CD8-positive, alpha-beta memory T cell (primary cell): Measurements from ENCODE around the gene NRARP. TPM values are rescaled to one million over a fixed set of nuclear protein-coding genes. Genes with fewer than 3 reads are reported as not detected.

ENCODE experiments used
- CTCF ChIA-PET: fragments of 350-600 bp; sonication (Branson Sonifier 250); formaldehyde crosslinking; loops from one replicate; lab custom pipeline; 2021; ENCODE audit warnings: antibody characterized with exemption; lab: Charles Lee
- POLR2A ChIA-PET: fragments of 350-600 bp; sonication (Branson Sonifier 250); formaldehyde crosslinking; loops from one replicate; lab custom pipeline; 2021; ENCODE audit warnings: antibody characterized with exemption; lab: Charles Lee
- DNase-seq, 5 donors: peaks; one replicate each; pipeline versions ENCODE4 v3.0.0 to v3.0.0-alpha.2; 2020 to 2022; ENCODE audit warnings: mixed read lengths in 1 of 5
- H3K27ac ChIP-seq: one replicate; pipeline ENCODE4 v1.7.0; 2013; ENCODE audit warnings: low read depth, mild to moderate bottlenecking, low read length, moderate library complexity
- H3K27me3 ChIP-seq: 2 replicates; pipeline ENCODE4 v1.7.0; 2013; ENCODE audit warnings: low read length, mild to moderate bottlenecking; ENCODE audit not compliant: insufficient read depth, poor library complexity, severe bottlenecking
- H3K36me3 ChIP-seq: 2 replicates; pipeline ENCODE4 v1.7.0; 2013; ENCODE audit warnings: mild to moderate bottlenecking, low read length, moderate library complexity; ENCODE audit not compliant: insufficient read depth
- H3K4me1 ChIP-seq: 2 replicates; pipeline ENCODE4 v1.7.0; 2013; ENCODE audit warnings: mild to moderate bottlenecking, low read length, moderate library complexity; ENCODE audit not compliant: insufficient read depth
- H3K4me3 ChIP-seq: 2 replicates; pipeline ENCODE4 v1.7.0; 2013; ENCODE audit warnings: mild to moderate bottlenecking, low read length
- H3K9me3 ChIP-seq: 2 replicates; pipeline ENCODE4 v1.7.0; 2013; ENCODE audit warnings: mild to moderate bottlenecking, low read length
- H3K27ac Mint-ChIP-seq, 8 donors: one replicate each; pipeline ENCODE4 v1.8.0; 2020 to 2021; ENCODE audit warnings: mixed read lengths in 8 of 8, mild to moderate bottlenecking in 6 of 8, inconsistent platforms in 3 of 8, moderate library complexity in 3 of 8
- H3K27me3 Mint-ChIP-seq, 2 donors: one replicate each; pipeline ENCODE4 v1.8.0; 2020 to 2021; ENCODE audit warnings: mixed read lengths in 2 of 2, mild to moderate bottlenecking in 1 of 2, moderate library complexity in 1 of 2
- H3K36me3 Mint-ChIP-seq, 3 donors: one replicate each; pipeline ENCODE4 v1.8.0; 2020 to 2021; ENCODE audit warnings: mixed read lengths in 3 of 3, inconsistent platforms in 1 of 3, mild to moderate bottlenecking in 1 of 3
- H3K4me1 Mint-ChIP-seq, 3 donors: one replicate each; pipeline ENCODE4 v1.8.0; 2020 to 2021; ENCODE audit warnings: mixed read lengths in 3 of 3, inconsistent platforms in 1 of 3, mild to moderate bottlenecking in 1 of 3
- H3K4me3 Mint-ChIP-seq, 7 donors: one replicate each; pipeline ENCODE4 v1.8.0; 2020 to 2021; ENCODE audit warnings: mixed read lengths in 7 of 7, mild to moderate bottlenecking in 6 of 7, moderate library complexity in 4 of 7, inconsistent platforms in 2 of 7
- H3K9me3 Mint-ChIP-seq, 5 donors: one replicate each; pipeline ENCODE4 v1.8.0; 2020 to 2022; ENCODE audit warnings: mixed read lengths in 5 of 5, mild to moderate bottlenecking in 3 of 5, moderate library complexity in 2 of 5, inconsistent platforms in 1 of 5
- polyA plus RNA-seq: library from polyadenylated mRNA; unstranded; fragments of 300-500 nt; fragmentation: Illumina TruSeq; gene quantifications from one replicate; pipeline ENCODE4 v1.2.3, GENCODE V29; 2021
- total RNA-seq, 2 experiments: library from RNA; stranded (reverse); gene quantifications; one replicate each; pipeline ENCODE4 v1.2.3, GENCODE V29; 2021

NRARP gene
- total and polyA plus RNA-seq, 3 experiments from 2014 or later = 1.9 to 2.3 TPM; not detected in 1

- Histone ChIP-seq H3K9me3 (no peaks in the 10 kb centered on the region), H3K4me3 (no peak overlapping the region), H3K27ac (no peak overlapping the region), H3K36me3 (no peaks in the 10 kb centered on the region), H3K4me1 (peaks cover 18% of the 10 kb centered on the region), H3K27me3 (no peaks in the 10 kb centered on the region)
- peak overlapping the region in 3 of 8 donors; percentile 51 to 81 (median 61) for H3K27ac Mint-ChIP-seq
- no peak for DNase-seq
- ChIA-PET CTCF (interaction anchor here (1.4 to 6.2 kb wide), 5 partner anchors 16 to 167 kb away, joined by 5 to 43 read pairs (median 7); partner anchors contain the start of genes EXD3, NOXA1 and TUBB4B), POLR2A (interaction anchor here (5.4 kb wide), 1 partner anchor 15 kb away, joined by 83 read pairs; the partner anchor contains the start of gene TUBB4B)
- H3K4me1 Mint-ChIP-seq = peaks cover 9 to 25% (median 16%) of the 10 kb centered on the region in 3 donors
- peaks cover 0 to 33% (median 2%) of the 10 kb centered on the region in 3 donors for H3K36me3 Mint-ChIP-seq
- no peaks in the 10 kb centered on the region for H3K27me3 Mint-ChIP-seq
- peak overlapping the region; percentile 86 to 93 (median 88) for H3K4me3 Mint-ChIP-seq
- no peaks in the 10 kb centered on the region for H3K9me3 Mint-ChIP-seq
Measured at GRCh38 chr9:137256856-137257255, 45.2 kb downstream of the NRARP start.

GRCh38 chr9:137256362-137256761, 45.7 kb downstream of the NRARP start:
- peaks cover 8 to 25% (median 11%) of the 10 kb centered on the region in 3 donors for H3K4me1 Mint-ChIP-seq
- peaks cover 0 to 29% (median 0%) of the 10 kb centered on the region in 3 donors for H3K36me3 Mint-ChIP-seq
- H3K27ac Mint-ChIP-seq = peak overlapping the region in 3 of 8 donors; percentile 61 to 81 (median 61)
- Histone ChIP-seq H3K4me3 (peak overlapping the region; percentile 72), H3K27ac (no peak overlapping the region), H3K27me3 (no peaks in the 10 kb centered on the region), H3K36me3 (no peaks in the 10 kb centered on the region), H3K9me3 (no peaks in the 10 kb centered on the region), H3K4me1 (peaks cover 18% of the 10 kb centered on the region)
- no peak for DNase-seq
- no peaks in the 10 kb centered on the region for H3K9me3 Mint-ChIP-seq
- POLR2A ChIA-PET = interaction anchor here (5.4 kb wide), 1 partner anchor 15 kb away, joined by 83 read pairs; the partner anchor contains the start of gene TUBB4B
- H3K4me3 Mint-ChIP-seq = peak overlapping the region; percentile 86 to 93 (median 88)
- CTCF ChIA-PET = interaction anchor here (1.4 to 6.2 kb wide), 5 partner anchors 15 to 167 kb away, joined by 5 to 43 read pairs (median 7); partner anchors contain the start of genes EXD3, NOXA1 and TUBB4B
- no peaks in the 10 kb centered on the region for H3K27me3 Mint-ChIP-seq

GRCh38 chr9:137255448-137256114, 46.5 kb downstream of the NRARP start:
- Mint-ChIP-seq H3K4me1 (peaks cover 8 to 25% (median 11%) of the 10 kb centered on the region in 3 donors), H3K36me3 (peaks cover 0 to 29% (median 0%) of the 10 kb centered on the region in 3 donors), H3K27ac (peak overlapping the region in 6 of 8 donors; percentile 47 to 93 (median 70)), H3K4me3 (peak overlapping the region; percentile 86 to 93 (median 88)), H3K27me3 (no peaks in the 10 kb centered on the region), H3K9me3 (no peaks in the 10 kb centered on the region)
- Histone ChIP-seq H3K4me1 (peaks cover 18% of the 10 kb centered on the region), H3K27me3 (no peaks in the 10 kb centered on the region), H3K9me3 (no peaks in the 10 kb centered on the region), H3K36me3 (no peaks in the 10 kb centered on the region), H3K27ac (peak overlapping the region; percentile 73), H3K4me3 (peak overlapping the region; percentile 72)
- DNase-seq = peak in 1 of 5 donors; percentile 37
- ChIA-PET CTCF (interaction anchor here (1.4 to 6.2 kb wide), 5 partner anchors 15 to 168 kb away, joined by 5 to 43 read pairs (median 7); partner anchors contain the start of genes EXD3, NOXA1 and TUBB4B), POLR2A (interaction anchor here (1.2 to 5.4 kb wide), 2 partner anchors 14 to 55 kb away, joined by 3 to 83 read pairs; partner anchors contain the start of genes TPRN and TUBB4B)

GRCh38 chr9:137254624-137255447, 47.2 kb downstream of the NRARP start, which contains the start of gene NELFB:
Gene NELFB (plus strand): TSS chr9:137255327.
- Histone ChIP-seq H3K9me3 (no peaks in the 10 kb centered on the region), H3K27ac (peak within 1 kb of the TSS; percentile 73), H3K36me3 (no peaks in the 10 kb centered on the region), H3K4me1 (peaks cover 18% of the 10 kb centered on the region), H3K27me3 (no peaks in the 10 kb centered on the region), H3K4me3 (peak within 1 kb of the TSS; percentile 77)
- POLR2A ChIA-PET = interaction anchor here (1.0 to 5.4 kb wide), 5 partner anchors 13 to 160 kb away, joined by 3 to 83 read pairs (median 4); partner anchors contain the start of genes NDOR1, TMEM203, TPRN and TUBB4B
- Mint-ChIP-seq H3K27ac (peak within 1 kb of the TSS in 7 of 8 donors; percentile 61 to 97 (median 84)), H3K4me3 (peak within 1 kb of the TSS; percentile 86 to 96 (median 88)), H3K4me1 (peaks cover 8 to 25% (median 11%) of the 10 kb centered on the region in 3 donors), H3K36me3 (peaks cover 0 to 29% (median 0%) of the 10 kb centered on the region in 3 donors), H3K9me3 (no peaks in the 10 kb centered on the region), H3K27me3 (no peaks in the 10 kb centered on the region)
- CTCF ChIA-PET = interaction anchor here (1.2 to 6.2 kb wide), 6 partner anchors 14 to 169 kb away, joined by 3 to 43 read pairs (median 8); partner anchors contain the start of genes EXD3, NOXA1 and TUBB4B
- DNase-seq = peak; percentile 94 to 97 (median 95)

- no peak overlapping the region for H3K4me3 ChIP-seq
- peak overlapping the region in 6 of 8 donors; percentile 57 to 97 (median 74) for H3K27ac Mint-ChIP-seq
- no peaks in the 10 kb centered on the region for H3K9me3 ChIP-seq
- H3K27me3 ChIP-seq = no peaks in the 10 kb centered on the region
- ChIA-PET CTCF (interaction anchor here (1.2 to 6.2 kb wide), 4 partner anchors 13 to 124 kb away, joined by 3 to 43 read pairs (median 12); partner anchors contain the start of gene TUBB4B), POLR2A (interaction anchor here (1.0 to 5.4 kb wide), 5 partner anchors 13 to 159 kb away, joined by 3 to 83 read pairs (median 4); partner anchors contain the start of genes NDOR1, TMEM203, TPRN and TUBB4B)
- peak overlapping the region; percentile 61 for H3K27ac ChIP-seq
- peak overlapping the region; percentile 73 to 96 (median 87) for H3K4me3 Mint-ChIP-seq
- no peaks in the 10 kb centered on the region for H3K9me3 Mint-ChIP-seq
- no peaks in the 10 kb centered on the region for H3K36me3 ChIP-seq
- peaks cover 18% of the 10 kb centered on the region for H3K4me1 ChIP-seq
- H3K36me3 Mint-ChIP-seq = peaks cover 0 to 24% (median 0%) of the 10 kb centered on the region in 3 donors
- no peak for DNase-seq
- H3K27me3 Mint-ChIP-seq = no peaks in the 10 kb centered on the region
- H3K4me1 Mint-ChIP-seq = peaks cover 8 to 22% (median 11%) of the 10 kb centered on the region in 3 donors
Measured at GRCh38 chr9:137253717-137254623, 48.1 kb downstream of the NRARP start.

- CTCF ChIA-PET = interaction anchor here (2.1 to 6.2 kb wide), 2 partner anchors 12 to 16 kb away, joined by 10 to 43 read pairs; partner anchors contain the start of gene TUBB4B
Measured at GRCh38 chr9:137252555-137253506, 49.2 kb downstream of the NRARP start.

More at GRCh38 chr9:137252555-137253506, 49.2 kb downstream of the NRARP start:
- H3K4me1 ChIP-seq = peaks cover 18% of the 10 kb centered on the region
- H3K4me3 ChIP-seq = no peak overlapping the region
- Mint-ChIP-seq H3K36me3 (peaks cover 0 to 14% (median 0%) of the 10 kb centered on the region in 3 donors), H3K27me3 (no peaks in the 10 kb centered on the region), H3K4me1 (peaks cover 8 to 22% (median 11%) of the 10 kb centered on the region in 3 donors), H3K4me3 (peak overlapping the region in 1 of 7 donors; percentile 52), H3K27ac (no peak overlapping the region), H3K9me3 (no peaks in the 10 kb centered on the region)
- no peaks in the 10 kb centered on the region for H3K9me3 ChIP-seq
- no peaks in the 10 kb centered on the region for H3K27me3 ChIP-seq
- DNase-seq = no peak
- H3K27ac ChIP-seq = no peak overlapping the region
- H3K36me3 ChIP-seq = no peaks in the 10 kb centered on the region
- POLR2A ChIA-PET = interaction anchor here (5.4 kb wide), 1 partner anchor 11 kb away, joined by 83 read pairs; the partner anchor contains the start of gene TUBB4B
